Glomerular visceral epithelial cell (primary cell): Measurements from ENCODE around the gene CDK16.
"Not testable (repeated sequence)": the region's sequence is repeated elsewhere in the genome, so short reads cannot be mapped to it uniquely, and the experiment has no call there.

Source experiments
- DNase-seq: peaks from one replicate; pipeline ENCODE4 v3.0.0-alpha.2; 2016; ENCODE audit errors: extremely low spot score

The CDK16 gene

DNA sequence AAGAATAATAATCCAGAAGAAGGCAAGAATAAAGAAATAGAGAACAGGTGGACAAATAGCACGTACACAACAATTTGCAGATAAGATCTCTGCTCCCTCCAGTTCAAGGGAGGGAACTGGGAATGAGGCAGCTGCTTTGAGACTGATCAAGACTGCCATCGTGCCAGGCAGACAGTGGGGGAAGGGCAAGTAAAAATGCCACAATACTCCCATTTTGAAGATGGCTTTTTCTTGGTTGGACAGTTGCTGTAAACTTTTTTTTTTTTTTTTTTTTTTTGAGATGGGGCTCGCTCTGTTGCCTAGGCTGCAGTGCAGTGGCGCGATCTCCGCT lies 31.5 kb downstream of the CDK16 start:
- DNase-seq, result no peak

DNA sequence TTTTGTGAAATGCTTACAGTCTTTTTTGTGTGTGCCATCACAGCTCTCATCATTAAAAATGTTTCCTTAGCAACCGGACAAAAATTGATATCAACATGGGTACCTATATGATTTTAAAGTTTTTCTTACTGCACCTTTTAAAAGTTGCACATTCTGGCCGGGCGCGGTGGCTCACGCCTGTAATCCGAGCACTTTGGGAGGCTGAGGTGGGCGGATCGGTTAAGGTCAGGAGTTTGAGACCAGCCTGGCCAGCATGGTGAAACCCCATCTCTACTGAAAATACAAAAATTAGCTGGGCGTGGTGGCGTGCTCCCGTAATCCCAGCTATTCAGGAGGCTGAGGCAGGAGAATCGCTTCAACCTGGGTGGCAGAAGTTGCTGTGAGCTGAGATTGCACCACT lies 39.1 kb downstream of the CDK16 start:
- not testable (repeated sequence) for DNase-seq

DNA sequence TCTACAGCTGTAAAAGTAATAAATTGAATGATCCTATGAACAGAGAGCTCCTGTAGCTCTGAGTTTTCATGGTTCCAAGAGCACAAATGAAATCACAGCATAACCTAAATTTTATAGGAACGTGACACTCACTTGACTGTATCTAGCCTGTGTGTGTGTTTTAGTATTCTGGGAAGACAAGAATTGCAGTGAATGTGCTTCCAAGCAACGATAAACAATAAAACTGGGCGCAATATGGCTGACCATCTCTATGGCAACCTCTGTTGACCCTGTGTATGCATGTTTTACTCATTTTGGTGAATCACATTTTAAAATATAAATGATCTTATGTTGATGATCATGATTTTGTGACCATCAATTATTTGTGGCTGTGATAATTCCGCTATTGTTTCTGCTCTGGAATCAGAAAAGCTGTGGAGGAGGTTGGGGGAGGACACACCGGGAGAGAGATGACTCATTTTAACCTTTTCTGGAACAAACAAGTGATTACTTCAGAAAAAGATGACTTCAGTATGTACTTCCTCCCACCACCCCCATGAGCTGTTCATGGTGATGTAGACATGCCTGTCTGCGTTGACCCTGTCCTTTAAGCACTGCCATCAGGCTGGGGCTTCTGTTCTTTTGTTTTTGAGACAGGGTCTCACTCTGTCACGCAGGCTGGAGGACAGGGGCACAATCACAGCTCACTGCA lies 46.1 kb downstream of the CDK16 start:
- DNase-seq, result peak; percentile 32

DNA sequence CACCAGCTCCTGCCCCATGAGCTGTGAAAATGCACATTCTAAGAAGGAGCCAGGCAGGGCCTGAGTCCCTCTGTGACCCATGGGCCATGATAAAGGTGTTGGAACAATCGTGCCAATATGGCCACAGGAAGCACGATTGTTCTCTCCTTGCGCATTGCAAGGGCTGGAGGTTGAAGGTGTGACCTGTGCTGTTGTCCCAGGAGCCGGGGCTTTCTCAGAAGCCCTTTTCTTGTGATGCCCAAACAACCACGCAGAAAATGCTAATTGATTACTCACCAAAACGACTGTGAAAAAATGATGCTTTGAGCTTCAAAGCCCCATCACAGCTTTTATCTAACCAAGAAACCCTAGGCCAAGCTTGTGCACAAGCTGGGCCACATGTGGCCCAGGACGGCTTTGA lies 48.2 kb downstream of the CDK16 start:
- no peak for DNase-seq

GRCh38 chrX:47272013-47272408 lies 53.5 kb downstream of the CDK16 start:
- DNase-seq, result no peak

GRCh38 chrX:47273011-47273730 lies 54.7 kb downstream of the CDK16 start:
- no peak for DNase-seq

- peak; percentile 12 for DNase-seq
Observed at GRCh38 chrX:47278691-47279090, 60.2 kb downstream of the CDK16 start.
